Measurements from ENCODE around the gene PCDHGA1. TPM values are rescaled to one million over a fixed set of nuclear protein-coding genes. Genes with fewer than 3 reads are reported as not detected.

The PCDHGA1 gene
- total RNA-seq, 4 donors from 2014 or later: 0.65 to 0.97 (median 0.71) TPM

- Histone ChIP-seq H3K27ac (no peak overlapping the region), H3K4me3 (no peak overlapping the region), H3K27me3 (no peaks in the 10 kb centered on the region), H3K4me1 (peaks cover 27 to 47% of the 10 kb centered on the region in 2 donors), H3K36me3 (no peaks in the 10 kb centered on the region), H3K9me3 (no peaks in the 10 kb centered on the region)
- no peak for DNase-seq
- no peak for ATAC-seq
- intact Hi-C loops (cut with DNase I; ENCODE audit: low total_unique reads): no loop called here
- in situ Hi-C loops (cut with MboI; ENCODE audit: low sequenced_read_pairs in 4 of 4): no loop called here
- no peak for TF ChIP-seq CTCF (IDR thresholded peaks at IDR 0.05 in 4 of 5, conservative IDR thresholded peaks at IDR 0.05 in 1 of 5)
- no peak for TF ChIP-seq POLR2A (IDR thresholded peaks at IDR 0.05)
Measured at GRCh38 chr5:141486091-141486490, 155.8 kb downstream of the PCDHGA1 start.

GRCh38 chr5:141487131-141487530 lies 156.8 kb downstream of the PCDHGA1 start:
- no peak for TF ChIP-seq CTCF (IDR thresholded peaks at IDR 0.05 in 4 of 5, conservative IDR thresholded peaks at IDR 0.05 in 1 of 5)
- no peak for TF ChIP-seq POLR2A (IDR thresholded peaks at IDR 0.05)
- in situ Hi-C loops (cut with MboI; ENCODE audit: low sequenced_read_pairs in 4 of 4): no loop called here
- no peaks in the 10 kb centered on the region for H3K36me3 ChIP-seq
- DNase-seq (no peak), ATAC-seq (no peak)
- no peaks in the 10 kb centered on the region for H3K27me3 ChIP-seq
- H3K27ac ChIP-seq: no peak overlapping the region
- intact Hi-C loops (cut with DNase I; ENCODE audit: low total_unique reads): no loop called here
- H3K9me3 ChIP-seq: no peaks in the 10 kb centered on the region
- H3K4me3 ChIP-seq: no peak overlapping the region
- H3K4me1 ChIP-seq: peaks cover 27 to 37% of the 10 kb centered on the region in 2 donors

- DNase-seq (no peak), ATAC-seq (no peak)
- Histone ChIP-seq H3K27ac (no peak within 1 kb of the TSS), H3K27me3 (no peaks in the 10 kb centered on the region), H3K4me3 (no peak within 1 kb of the TSS), H3K9me3 (no peaks in the 10 kb centered on the region), H3K4me1 (peaks cover 19 to 36% of the 10 kb centered on the region in 2 donors), H3K36me3 (no peaks in the 10 kb centered on the region)
- in situ Hi-C loops (cut with MboI; ENCODE audit: low sequenced_read_pairs in 4 of 4): no loop called here
- intact Hi-C loops (cut with DNase I; ENCODE audit: low total_unique reads): no loop called here
- no peak for TF ChIP-seq CTCF (IDR thresholded peaks at IDR 0.05 in 4 of 5, conservative IDR thresholded peaks at IDR 0.05 in 1 of 5)
- TF ChIP-seq POLR2A (IDR thresholded peaks at IDR 0.05): no peak
Measured at GRCh38 chr5:141488591-141489561, 158.6 kb downstream of the PCDHGA1 start, which contains the start of gene PCDHGC5. TSS of gene PCDHGC5 (plus strand) at chr5:141489081. CDS start at chr5:141489241, 160 bp downstream.

GRCh38 chr5:141489841-141490240 lies 159.5 kb downstream of the PCDHGA1 start:
- H3K4me1 ChIP-seq: peaks cover 11 to 33% of the 10 kb centered on the region in 2 donors
- no peak overlapping the region for H3K4me3 ChIP-seq
- ATAC-seq (no peak), DNase-seq (no peak)
- intact Hi-C loops (cut with DNase I; ENCODE audit: low total_unique reads): no loop called here
- no peaks in the 10 kb centered on the region for H3K36me3 ChIP-seq
- no peak overlapping the region for H3K27ac ChIP-seq
- no peaks in the 10 kb centered on the region for H3K27me3 ChIP-seq
- no peak for TF ChIP-seq CTCF (IDR thresholded peaks at IDR 0.05 in 4 of 5, conservative IDR thresholded peaks at IDR 0.05 in 1 of 5)
- no peak for TF ChIP-seq POLR2A (IDR thresholded peaks at IDR 0.05)
- H3K9me3 ChIP-seq: no peaks in the 10 kb centered on the region
- in situ Hi-C loops (cut with MboI; ENCODE audit: low sequenced_read_pairs in 4 of 4): no loop called here
